Esophagus squamous epithelium (tissue), 5 donors: Measurements from ENCODE around the gene A2ML1. TPM values are rescaled to one million over a fixed set of nuclear protein-coding genes. Genes with fewer than 3 reads are reported as not detected.

ENCODE experiments used
- DNase-seq: peaks from one replicate; lab custom pipeline; 2025; lab: John Stamatoyannopoulos, UW
- H3K27ac ChIP-seq, 4 donors: fragments of 200-600 bp; sonication (generic); one replicate each; pipeline ENCODE4 v1.5.1; 2016 to 2019; ENCODE audit warnings: mild to moderate bottlenecking in 1 of 4
- H3K27me3 ChIP-seq, 4 donors: fragments of 200-600 bp; sonication (generic); 1 replicate in 3 of 4; 2 replicates in 1 of 4; pipeline versions ENCODE4 v1.5.1 to v1.6.0; 2017 to 2021; ENCODE audit warnings: antibody characterized with exemption in 1 of 4
- H3K36me3 ChIP-seq, 3 donors: fragments of 200-600 bp; sonication (generic); one replicate each; pipeline ENCODE4 v1.5.1; 2016 to 2019
- H3K4me1 ChIP-seq, 3 donors: fragments of 200-600 bp; sonication (generic); one replicate each; pipeline ENCODE4 v1.5.1; 2017 to 2019
- H3K4me3 ChIP-seq, 4 donors: fragments of 200-600 bp; sonication (generic); 1 replicate in 3 of 4; 2 replicates in 1 of 4; pipeline ENCODE4 v1.5.1; 2016 to 2019; ENCODE audit warnings: mild to moderate bottlenecking in 2 of 4, moderate library complexity in 1 of 4
- H3K9me3 ChIP-seq, 3 donors: fragments of 200-600 bp; sonication (generic); one replicate each; pipeline ENCODE4 v1.5.1; 2016 to 2019
- CTCF ChIP-seq, 6 experiments: fragments of 450-650 bp in 4 of 6; fragments of 200-600 bp in 2 of 6; sonication (generic) in 2 of 6; IDR thresholded peaks; one replicate each; pipeline ENCODE4 v1.5.1; 2016 to 2019; ENCODE audit warnings: antibody characterized with exemption in 6 of 6, mild to moderate bottlenecking in 4 of 6, moderate library complexity in 4 of 6
- POLR2A ChIP-seq, 4 donors: fragments of 450-650 bp; IDR thresholded peaks; one replicate each; pipeline ENCODE4 v1.6.1; 2017; ENCODE audit warnings: antibody characterized with exemption in 4 of 4, mild to moderate bottlenecking in 4 of 4, moderate library complexity in 3 of 4
- WGBS, 2 donors: methylation state at CpG; one replicate each; pipeline ENCODE4 v1.1.5; 2018; 5-methylcytosine and 5-hydroxymethylcytosine counted together
- intact Hi-C: fragments of 100-400 bp; cut with DNase I; formaldehyde crosslinking; loops from one replicate; pipeline ENCODE4 v1.15.0; 2022
- total RNA-seq, 4 donors: library from RNA; depleted of rRNA; stranded (reverse); fragments of >200 nt; gene quantifications; one replicate each; pipeline ENCODE4 v1.1.0, GENCODE V29; 2016
- donor health status: DM: yes; HTN: yes; CAD: no.

The A2ML1 gene
- total RNA-seq, 4 donors from 2014 or later = 419 to 1,497 (median 509) TPM

- no peak overlapping the region for H3K27ac ChIP-seq
- no peak for DNase-seq
- no peaks in the 10 kb centered on the region for H3K9me3 ChIP-seq
- intact Hi-C loops = no loop called here
- H3K4me3 ChIP-seq = no peak overlapping the region
- peaks cover 0 to 92% (median 0%) of the 10 kb centered on the region in 3 donors for H3K36me3 ChIP-seq
- TF ChIP-seq POLR2A (IDR thresholded peaks at IDR 0.05) = no peak
- no peak for TF ChIP-seq CTCF (IDR thresholded peaks at IDR 0.05)
- no peaks in the 10 kb centered on the region for H3K27me3 ChIP-seq
- 88 to 93% methylated on average over 6 to 8 of the region's 9 CpGs for WGBS, 2 donors
- peaks cover 0 to 4% (median 0%) of the 10 kb centered on the region in 3 donors for H3K4me1 ChIP-seq
Measured at GRCh38 chr12:8837291-8837690, 14.9 kb downstream of the A2ML1 start.

GRCh38 chr12:8840321-8840720 is 17.9 kb downstream of the A2ML1 start:
- H3K9me3 ChIP-seq = no peaks in the 10 kb centered on the region
- TF ChIP-seq CTCF (IDR thresholded peaks at IDR 0.05) = no peak
- no peak for TF ChIP-seq POLR2A (IDR thresholded peaks at IDR 0.05)
- WGBS, 2 donors = 92 to 98% methylated on average over 7 of the region's 7 CpGs
- no peak for DNase-seq
- no peaks in the 10 kb centered on the region for H3K27me3 ChIP-seq
- no peaks in the 10 kb centered on the region for H3K4me1 ChIP-seq
- H3K27ac ChIP-seq = no peak overlapping the region
- intact Hi-C loops = no loop called here
- no peak overlapping the region for H3K4me3 ChIP-seq
- H3K36me3 ChIP-seq = peaks cover 0 to 98% (median 0%) of the 10 kb centered on the region in 3 donors

GRCh38 chr12:8840938-8841633 is 18.7 kb downstream of the A2ML1 start:
- H3K4me3 ChIP-seq = no peak overlapping the region
- WGBS, 2 donors = 67 to 75% methylated on average over 7 of the region's 8 CpGs

GRCh38 chr12:8841778-8842177 is 19.4 kb downstream of the A2ML1 start:
- H3K27ac ChIP-seq = no peak overlapping the region
- H3K4me3 ChIP-seq = no peak overlapping the region
- no peaks in the 10 kb centered on the region for H3K4me1 ChIP-seq
- TF ChIP-seq POLR2A (IDR thresholded peaks at IDR 0.05) = no peak
- TF ChIP-seq CTCF (IDR thresholded peaks at IDR 0.05) = no peak
- H3K27me3 ChIP-seq = no peaks in the 10 kb centered on the region
- intact Hi-C loops = no loop called here
- H3K36me3 ChIP-seq = peaks cover 0 to 99% (median 0%) of the 10 kb centered on the region in 3 donors
- DNase-seq = no peak
- no peaks in the 10 kb centered on the region for H3K9me3 ChIP-seq
- 87 to 89% methylated on average over 4 of the region's 4 CpGs for WGBS, 2 donors

More at GRCh38 chr12:8840938-8841633, 18.7 kb downstream of the A2ML1 start:
- intact Hi-C loops = no loop called here
- TF ChIP-seq CTCF (IDR thresholded peaks at IDR 0.05) = no peak
- TF ChIP-seq POLR2A (IDR thresholded peaks at IDR 0.05) = no peak
- Histone ChIP-seq H3K27ac (no peak overlapping the region), H3K4me1 (no peaks in the 10 kb centered on the region), H3K27me3 (no peaks in the 10 kb centered on the region), H3K36me3 (peaks cover 0 to 98% (median 0%) of the 10 kb centered on the region in 3 donors), H3K9me3 (no peaks in the 10 kb centered on the region)
- DNase-seq = no peak

GRCh38 chr12:8844665-8845064 is 22.2 kb downstream of the A2ML1 start:
- 50 to 54% methylated on average over 9 to 11 of the region's 11 CpGs for WGBS, 2 donors
- peaks cover 0 to 98% (median 0%) of the 10 kb centered on the region in 3 donors for H3K36me3 ChIP-seq
- DNase-seq = no peak
- H3K4me1 ChIP-seq = no peaks in the 10 kb centered on the region
- TF ChIP-seq POLR2A (IDR thresholded peaks at IDR 0.05) = no peak
- TF ChIP-seq CTCF (IDR thresholded peaks at IDR 0.05) = no peak
- intact Hi-C loops = no loop called here
- no peaks in the 10 kb centered on the region for H3K27me3 ChIP-seq
- H3K27ac ChIP-seq = no peak overlapping the region
- no peaks in the 10 kb centered on the region for H3K9me3 ChIP-seq
- H3K4me3 ChIP-seq = no peak overlapping the region
